Lung (tissue), 12 donors: ENCODE results near the gene HNMT. TPM values are rescaled to one million over a fixed set of nuclear protein-coding genes. Genes with fewer than 3 reads are reported as not detected.

Source experiments
- ATAC-seq: fragments of 200-7000 bp; cut with Tn5 transposase; one replicate; pipeline ENCODE4 v1.9.1; 2020; ENCODE audit warnings: moderate number of reproducible peaks; ENCODE audit not compliant: insufficient read depth, low FRiP score
- DNase-seq, 3 donors: peaks; one replicate each; pipeline ENCODE4 v3.0.0-alpha.2; 2013 to 2017
- H3K27ac ChIP-seq, 2 donors: one replicate each; pipeline ENCODE4 v1.5.1; 2013; ENCODE audit warnings: mild to moderate bottlenecking in 2 of 2, moderate library complexity in 2 of 2, control low read depth in 1 of 2, inconsistent platforms in 1 of 2, low read depth in 1 of 2, low read length in 1 of 2
- H3K27me3 ChIP-seq, 3 donors: one replicate each; pipeline ENCODE4 v1.5.1; 2013; ENCODE audit warnings: low read length in 2 of 3; ENCODE audit not compliant: control insufficient read depth in 3 of 3, insufficient read depth in 3 of 3
- H3K36me3 ChIP-seq, 4 donors: one replicate each; pipeline ENCODE4 v1.5.1; 2013; ENCODE audit warnings: low read length in 4 of 4, mild to moderate bottlenecking in 1 of 4, moderate library complexity in 1 of 4; ENCODE audit not compliant: control insufficient read depth in 4 of 4, insufficient read depth in 4 of 4
- H3K4me1 ChIP-seq, 5 donors: one replicate each; pipeline ENCODE4 v1.5.1; 2013; ENCODE audit warnings: low read length in 5 of 5, mild to moderate bottlenecking in 2 of 5, moderate library complexity in 1 of 5; ENCODE audit not compliant: control insufficient read depth in 5 of 5, insufficient read depth in 5 of 5
- H3K4me3 ChIP-seq: one replicate; pipeline ENCODE4 v1.5.1; 2013; ENCODE audit warnings: mild to moderate bottlenecking, control low read depth, moderate library complexity
- H3K9ac ChIP-seq, 2 donors: one replicate each; pipeline ENCODE4 v1.5.1; 2013; ENCODE audit warnings: low read length in 2 of 2, control low read depth in 1 of 2; ENCODE audit not compliant: insufficient read depth in 1 of 2
- H3K9me3 ChIP-seq, 4 donors: one replicate each; pipeline ENCODE4 v1.5.1; 2013; ENCODE audit warnings: low read length in 3 of 4, mild to moderate bottlenecking in 1 of 4, moderate library complexity in 1 of 4; ENCODE audit not compliant: control insufficient read depth in 4 of 4, insufficient read depth in 3 of 4
- CTCF ChIP-seq: IDR thresholded peaks from 2 replicates; pipeline ENCODE4 v1.5.1; 2012; ENCODE audit warnings: mild to moderate bottlenecking; ENCODE audit errors: control extremely low read depth, extremely low read depth
- whole genome bisulfite sequencing, 2 donors: extraction: QIAGEN DNeasy Blood & Tissue Kit; methylation state at CpG; one replicate each; pipeline ENCODE4 v1.1.7; 2013; 5-methylcytosine and 5-hydroxymethylcytosine counted together
- polyA plus RNA-seq, 2 donors: library from polyadenylated mRNA; stranded (reverse); fragments of 200-250 nt; gene quantifications; one replicate each; pipeline ENCODE4 v1.2.1, GENCODE V29; 2013
- total RNA-seq, 2 donors: library from RNA; depleted of rRNA in 1 of 2; stranded (reverse); fragments of >200 nt in 1 of 2; gene quantifications; one replicate each; pipeline ENCODE4 v1.2.1, GENCODE V29; 2014 to 2021
- donor health status: control.
- donor health status: control.
- donor health status: Bipolar disorder and iron deficiency.
- donor health status: healthy.
- donor health status: DM: yes; HTN: yes; CAD: no.

HNMT gene
- total and polyA plus RNA-seq, 4 donors, result 45.9 to 135 (median 77.0) TPM

DNA sequence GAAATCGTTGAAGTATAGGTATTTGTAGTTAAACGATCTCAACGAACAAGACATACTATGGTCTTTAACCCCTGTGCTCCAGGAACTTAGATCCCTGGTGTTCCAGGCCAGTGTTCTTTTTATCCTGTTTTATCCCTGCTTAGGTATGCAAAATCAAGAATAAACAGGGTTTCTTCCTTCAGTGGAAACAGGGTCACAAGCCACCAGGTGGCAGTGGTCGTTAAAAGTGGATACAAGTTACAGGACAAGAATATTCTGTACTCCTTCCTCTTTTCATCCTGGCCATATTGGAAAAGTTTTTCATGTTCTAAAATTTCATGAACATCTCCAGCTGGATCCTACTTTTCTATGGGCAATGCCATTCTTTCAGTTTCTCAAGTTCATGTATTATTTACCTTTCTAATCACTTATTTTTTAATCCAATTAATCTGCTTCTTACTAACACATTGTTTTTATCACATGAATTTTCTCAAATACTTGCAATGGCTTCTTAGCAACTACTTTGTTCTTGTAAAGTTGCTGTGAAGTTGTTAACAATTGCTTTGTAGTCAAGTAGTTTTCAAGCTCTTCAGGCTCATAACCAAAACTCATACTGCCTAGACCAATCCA, 16.4 kb upstream of the HNMT start:
- no peak overlapping the region for H3K27ac ChIP-seq
- ATAC-seq (no peak), DNase-seq (peak; percentile 68 to 78 (median 71))
- H3K36me3 ChIP-seq, result no peaks in the 10 kb centered on the region
- no peak overlapping the region for H3K4me3 ChIP-seq
- 32 to 33% methylated on average over 4 of the region's 4 CpGs for WGBS, 2 donors
- H3K9me3 ChIP-seq, result no peaks in the 10 kb centered on the region
- H3K9ac ChIP-seq, result no peak overlapping the region
- no peaks in the 10 kb centered on the region for H3K27me3 ChIP-seq
- TF ChIP-seq CTCF, result no peak
- peaks cover 0 to 5% (median 4%) of the 10 kb centered on the region in 5 donors for H3K4me1 ChIP-seq

DNA sequence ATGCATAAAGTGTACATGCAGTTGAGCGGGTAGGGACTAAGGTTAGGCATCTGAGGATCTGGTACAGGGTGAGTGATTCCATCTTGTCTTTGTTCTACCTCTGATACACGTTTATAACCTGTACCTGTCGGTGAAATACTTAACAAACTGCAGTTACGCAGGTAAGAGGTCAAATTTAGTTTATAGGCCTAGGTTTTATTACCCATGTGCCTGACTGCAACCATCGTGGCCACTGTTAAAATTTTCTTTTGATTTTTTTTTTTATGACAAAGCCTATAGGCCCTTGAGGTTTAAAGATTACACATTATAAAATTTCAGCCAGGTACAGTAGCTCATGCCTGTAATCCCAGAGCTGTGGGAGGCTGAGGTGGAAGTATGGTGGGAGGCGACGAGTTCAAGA, 15.4 kb upstream of the HNMT start:
- Histone ChIP-seq H3K4me1 (no peaks in the 10 kb centered on the region), H3K27ac (no peak overlapping the region), H3K36me3 (no peaks in the 10 kb centered on the region), H3K27me3 (no peaks in the 10 kb centered on the region), H3K9ac (no peak overlapping the region), H3K9me3 (no peaks in the 10 kb centered on the region), H3K4me3 (no peak overlapping the region)
- 80 to 82% methylated on average over 7 of the region's 7 CpGs for WGBS, 2 donors
- no peak for ATAC-seq
- no peak for TF ChIP-seq CTCF
- no peak for DNase-seq

GRCh38 chr2:137950238-137950637, 14.0 kb upstream of the HNMT start:
- Histone ChIP-seq H3K27ac (no peak overlapping the region), H3K27me3 (no peaks in the 10 kb centered on the region), H3K9me3 (no peaks in the 10 kb centered on the region), H3K4me3 (no peak overlapping the region), H3K9ac (no peak overlapping the region), H3K4me1 (no peaks in the 10 kb centered on the region), H3K36me3 (no peaks in the 10 kb centered on the region)
- ATAC-seq, result no peak
- no peak for DNase-seq
- 70 to 77% methylated on average over 4 of the region's 4 CpGs for WGBS, 2 donors
- TF ChIP-seq CTCF, result no peak

DNA sequence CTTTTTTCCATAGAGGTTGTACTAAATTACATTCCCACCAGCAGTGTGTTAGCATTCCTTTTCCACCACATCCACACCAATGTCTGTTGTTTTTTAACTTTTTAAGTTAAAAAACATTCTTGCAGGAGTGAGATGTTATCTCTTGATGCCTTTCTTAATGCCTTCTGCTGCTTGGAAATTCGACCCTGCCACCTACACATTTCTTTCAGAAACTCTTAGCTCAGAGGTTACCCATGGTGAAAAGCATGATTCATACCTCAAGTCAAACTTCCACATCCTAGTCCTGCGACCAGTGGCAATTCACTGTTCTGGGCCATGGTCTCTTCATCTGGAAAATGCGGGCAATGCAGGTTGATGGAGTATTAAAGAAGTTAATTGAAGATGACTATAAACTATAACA, 12.7 kb upstream of the HNMT start:
- ATAC-seq, result no peak
- 79 to 86% methylated on average over 3 of the region's 3 CpGs for WGBS, 2 donors
- no peak overlapping the region for H3K27ac ChIP-seq
- H3K9me3 ChIP-seq, result no peaks in the 10 kb centered on the region
- H3K27me3 ChIP-seq, result no peaks in the 10 kb centered on the region
- H3K4me1 ChIP-seq, result no peaks in the 10 kb centered on the region
- no peak for DNase-seq
- H3K36me3 ChIP-seq, result no peaks in the 10 kb centered on the region
- no peak overlapping the region for H3K9ac ChIP-seq
- no peak overlapping the region for H3K4me3 ChIP-seq
- no peak for TF ChIP-seq CTCF
